GM10266 (cell line): ENCODE measurements around the gene CST3.
A peak's percentile ranks its signal among the peaks of the same experiment; 100 is the strongest.

ENCODE experiments used
- DNase-seq: peaks from one replicate; pipeline ENCODE4 v3.0.0; 2012; ENCODE audit errors: extremely low spot score
- CTCF ChIP-seq: IDR thresholded peaks from 2 replicates; pipeline ENCODE4 v1.5.1; 2012; ENCODE audit warnings: mild to moderate bottlenecking, low read depth; ENCODE audit not compliant: control insufficient read depth, insufficient read depth; ENCODE audit errors: missing control alignments

The CST3 gene

GRCh38 chr20:23613676-23614075 is 24.1 kb downstream of the CST3 start:
- DNase-seq: no peak
- no peak for TF ChIP-seq CTCF

- no peak for DNase-seq
- no peak for TF ChIP-seq CTCF
These were observed 25.4 kb downstream of the CST3 start for GRCh38 chr20:23612396-23612795.

- DNase-seq: no peak
These were observed 28.2 kb downstream of the CST3 start for GRCh38 chr20:23609486-23610109.

GRCh38 chr20:23608251-23608846 is 29.4 kb downstream of the CST3 start:
- DNase-seq: no peak
- no peak for TF ChIP-seq CTCF

More at GRCh38 chr20:23609486-23610109, 28.2 kb downstream of the CST3 start:
- no peak for TF ChIP-seq CTCF

- no peak for DNase-seq
- no peak for TF ChIP-seq CTCF
These were observed 30.1 kb downstream of the CST3 start for GRCh38 chr20:23607497-23608245.

- peak; percentile 91 for TF ChIP-seq CTCF
- peak; percentile 79 for DNase-seq
These were observed 31.1 kb downstream of the CST3 start for GRCh38 chr20:23606652-23607049.
